H1 (cell line): ENCODE data around the gene LNX2.

Experiments used
- CTCF ChIP-seq, 3 experiments: IDR thresholded peaks; 1 replicate in 2 of 3; 2 replicates in 1 of 3; pipeline versions ENCODE4 v1.5.1 to v1.6.1; 2011; ENCODE audit warnings: low read length in 3 of 3, mild to moderate bottlenecking in 3 of 3, inconsistent platforms in 2 of 3, low read depth in 1 of 3, moderate library complexity in 1 of 3; ENCODE audit not compliant: insufficient read depth in 1 of 3; ENCODE audit errors: control extremely low read depth in 1 of 3
- JUN ChIP-seq: IDR thresholded peaks from 2 replicates; pipeline ENCODE4 v1.6.1; 2011; ENCODE audit warnings: low read depth, mild to moderate bottlenecking, improper control_type of control experiment, low read length
- JUND ChIP-seq: IDR thresholded peaks from 2 replicates; pipeline ENCODE4 v1.6.1; 2011; ENCODE audit warnings: mild to moderate bottlenecking, improper control_type of control experiment, low read length
- MAX ChIP-seq: IDR thresholded peaks from 2 replicates; pipeline ENCODE4 v1.6.1; 2012; ENCODE audit warnings: inconsistent platforms
- TAF7 ChIP-seq: optimal IDR thresholded peaks from 2 replicates; pipeline ENCODE3; 2011; ENCODE audit warnings: low read depth, mild to moderate bottlenecking, inconsistent platforms, low read length, moderate library complexity, borderline replicate concordance

- TF ChIP-seq JUN (no peak), JUND (no peak), MAX (no peak), CTCF (IDR thresholded peaks at IDR 0.05; ENCODE audit: control extremely low read depth in 1 of 3, insufficient read depth in 1 of 3, low read depth in 1 of 3, low read length in 3 of 3) (no peak), TAF7 (no peak)
Observed at GRCh38 chr13:27541386-27541785, 78.9 kb downstream of the LNX2 start.
